GM21529 (cell line): ENCODE results near the gene TRIM64.
"Not testable (repeated sequence)": the region's sequence is repeated elsewhere in the genome, so short reads cannot be mapped to it uniquely, and the experiment has no call there.

Experiments used
- ATAC-seq: cut with Tn5 transposase; IDR thresholded peaks from one replicate; pipeline ENCODE4 v1.9.1; 2021; ENCODE audit not compliant: unreplicated experiment

The TRIM64 gene, protein sequence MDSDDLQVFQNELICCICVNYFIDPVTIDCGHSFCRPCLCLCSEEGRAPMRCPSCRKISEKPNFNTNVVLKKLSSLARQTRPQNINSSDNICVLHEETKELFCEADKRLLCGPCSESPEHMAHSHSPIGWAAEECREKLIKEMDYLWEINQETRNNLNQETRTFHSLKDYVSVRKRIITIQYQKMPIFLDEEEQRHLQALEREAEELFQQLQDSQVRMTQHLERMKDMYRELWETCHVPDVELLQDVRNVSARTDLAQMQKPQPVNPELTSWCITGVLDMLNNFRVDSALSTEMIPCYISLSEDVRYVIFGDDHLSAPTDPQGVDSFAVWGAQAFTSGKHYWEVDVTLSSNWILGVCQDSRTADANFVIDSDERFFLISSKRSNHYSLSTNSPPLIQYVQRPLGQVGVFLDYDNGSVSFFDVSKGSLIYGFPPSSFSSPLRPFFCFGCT

DNA sequence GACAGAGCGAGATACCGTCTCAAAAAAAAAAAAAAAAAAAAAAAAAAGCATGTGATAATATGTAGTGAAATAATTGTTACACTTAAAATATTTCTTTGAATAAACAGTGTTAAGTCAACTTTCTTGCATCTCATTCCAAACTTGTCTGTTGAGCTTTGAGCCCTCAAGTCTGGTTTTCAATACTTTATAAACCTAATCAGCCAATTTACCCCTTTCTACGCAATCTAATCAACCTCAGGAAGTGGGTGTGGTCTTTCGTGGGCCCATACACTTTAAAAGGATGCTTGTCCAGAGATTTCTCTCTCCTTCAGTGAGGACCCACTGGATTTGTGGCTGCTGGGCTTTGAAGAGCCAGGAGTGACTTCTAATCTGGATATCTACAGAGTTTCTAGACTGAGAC is at the start of gene TRIM64:
Gene TRIM64 (plus strand): TSS at position 301 of the 400 bp plus-strand sequence. CDS start 2,467 bp downstream, outside the sequence.
- ATAC-seq, result not testable (repeated sequence)

- no peak for ATAC-seq
Measured at GRCh38 chr11:89922195-89922660, 43.6 kb upstream of the TRIM64 start, which contains the start of gene TRIM49D1. Gene TRIM49D1, minus strand, starts transcription at chr11:89922245. Its CDS starts 4,535 bp downstream, at chr11:89917710.

- ATAC-seq, result not testable (repeated sequence)
Measured at GRCh38 chr11:89923764-89924163, 42.1 kb upstream of the TRIM64 start, which contains the start of gene TRIM49D2. Gene TRIM49D2, plus strand, starts transcription at chr11:89924064. Its CDS starts 2,698 bp downstream, at chr11:89926762.

DNA sequence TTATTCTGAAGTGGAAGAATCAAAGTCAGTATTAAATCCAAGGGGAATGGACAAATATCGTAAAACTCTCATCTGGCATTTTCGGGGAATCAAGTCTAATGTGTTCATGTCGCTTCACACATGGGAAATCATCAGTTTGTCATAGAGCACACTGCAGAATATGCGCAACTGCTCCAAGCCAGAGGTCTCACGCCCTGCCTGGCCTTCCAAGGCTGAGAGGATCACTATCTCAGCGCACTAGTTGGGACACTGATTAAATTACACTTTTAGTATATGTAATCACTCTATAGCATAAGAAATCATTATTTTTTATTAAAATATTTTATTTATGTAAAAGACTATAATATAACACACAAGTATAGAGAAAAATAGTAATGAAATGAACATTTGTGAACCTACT is 5.0 kb upstream of the TRIM64 start:
- not testable (repeated sequence) for ATAC-seq
